Fibroblast of lung (primary cell): ENCODE results near the gene SLC37A1. TPM values are rescaled to one million over a fixed set of nuclear protein-coding genes. Genes with fewer than 3 reads are reported as not detected.

Experiments used
- DNase-seq, 2 donors: peaks; one replicate each; pipeline versions ENCODE4 v3.0.0 to v3.0.0-alpha.2; 2010; ENCODE audit warnings: low read depth in 2 of 2
- H2AFZ ChIP-seq: 2 replicates; pipeline ENCODE4 v1.5.1; 2012; ENCODE audit warnings: low read length, control low read depth, inconsistent platforms
- H3K27ac ChIP-seq: 2 replicates; pipeline ENCODE4 v1.5.1; 2011; ENCODE audit warnings: low read length, control low read depth; ENCODE audit not compliant: insufficient read depth
- H3K27me3 ChIP-seq: 2 replicates; pipeline ENCODE4 v1.5.1; 2011; ENCODE audit warnings: mild to moderate bottlenecking, low read length; ENCODE audit not compliant: control insufficient read depth, insufficient read depth
- H3K36me3 ChIP-seq: 2 replicates; pipeline ENCODE4 v1.5.1; 2011; ENCODE audit warnings: low read length; ENCODE audit not compliant: control insufficient read depth, insufficient read depth
- H3K4me1 ChIP-seq: 2 replicates; pipeline ENCODE4 v1.5.1; 2011; ENCODE audit warnings: low read length; ENCODE audit not compliant: control insufficient read depth, insufficient read depth; ENCODE audit errors: extremely low read depth
- H3K4me2 ChIP-seq: 2 replicates; pipeline ENCODE4 v1.5.1; 2011; ENCODE audit warnings: low read length, control low read depth; ENCODE audit not compliant: insufficient read depth; ENCODE audit errors: extremely low read depth
- H3K4me3 ChIP-seq, 4 experiments: fragments of 200-600 bp in 1 of 4; sonication (generic) in 1 of 4; replicated peaks in 1 of 4; 2 replicates each; pipeline ENCODE4 v1.5.1; 2011 to 2016; ENCODE audit warnings: low read length in 4 of 4, low read depth in 3 of 4, mild to moderate bottlenecking in 3 of 4, control low read depth in 2 of 4, inconsistent platforms in 1 of 4, mixed read lengths in 1 of 4; ENCODE audit not compliant: insufficient read depth in 1 of 4; ENCODE audit errors: control extremely low read depth in 1 of 4
- H3K79me2 ChIP-seq: 2 replicates; pipeline ENCODE4 v1.5.1; 2012; ENCODE audit warnings: mild to moderate bottlenecking, low read length, inconsistent platforms; ENCODE audit not compliant: control insufficient read depth, insufficient read depth
- H3K9ac ChIP-seq: 2 replicates; pipeline ENCODE4 v1.5.1; 2011; ENCODE audit warnings: mild to moderate bottlenecking, low read length, control low read depth; ENCODE audit not compliant: insufficient read depth
- H3K9me3 ChIP-seq: 2 replicates; pipeline ENCODE4 v1.5.1; 2012; ENCODE audit warnings: low read depth, low read length; ENCODE audit not compliant: control insufficient read depth, insufficient read depth
- H4K20me1 ChIP-seq: 2 replicates; pipeline ENCODE4 v1.5.1; 2011; ENCODE audit warnings: low read length; ENCODE audit not compliant: control insufficient read depth, insufficient read depth; ENCODE audit errors: extremely low read depth
- CTCF ChIP-seq, 2 donors: IDR thresholded peaks in 1 of 2; conservative IDR thresholded peaks in 1 of 2; 1 replicate in 1 of 2; 2 replicates in 1 of 2; pipeline ENCODE4 v1.5.1; 2011 to 2012; ENCODE audit warnings: low read length in 2 of 2, control low read depth in 1 of 2, inconsistent platforms in 1 of 2, low read depth in 1 of 2, mild to moderate bottlenecking in 1 of 2
- EZH2 ChIP-seq: IDR thresholded peaks from 2 replicates; pipeline ENCODE4 v1.5.1; 2012; ENCODE audit warnings: low read length, control low read depth, mild to moderate bottlenecking; ENCODE audit errors: missing control alignments
- polyA plus RNA-seq, 2 donors: library from polyadenylated mRNA; depleted of rRNA in 1 of 2; stranded (reverse) in 1 of 2; unstranded in 1 of 2; fragments of >200 nt; gene quantifications; 2 replicates each; pipeline ENCODE4 v1.2.1, GENCODE V29; 2011 to 2012; ENCODE audit warnings: missing spikeins in 1 of 2
- total RNA-seq: library from RNA; depleted of rRNA; stranded (reverse); fragments of >200 nt; gene quantifications from 2 replicates; pipeline ENCODE4 v1.2.1, GENCODE V29; 2014

Gene SLC37A1
- total and polyA plus RNA-seq, 2 donors (not counting 1 experiment from before 2014, with no cell fraction given), result 0.42 to 6.4 TPM

- no peak overlapping the region for H3K4me2 ChIP-seq
- H3K4me3 ChIP-seq, result no peak overlapping the region
- H3K9me3 ChIP-seq, result no peaks in the 10 kb centered on the region
- H3K4me1 ChIP-seq, result peaks cover 7% of the 10 kb centered on the region
- no peak overlapping the region for H2AFZ ChIP-seq
- H3K36me3 ChIP-seq, result no peaks in the 10 kb centered on the region
- no peaks in the 10 kb centered on the region for H3K27me3 ChIP-seq
- TF ChIP-seq EZH2, result no peak
- TF ChIP-seq CTCF (conservative IDR thresholded peaks at IDR 0.05 in 1 of 2, IDR thresholded peaks at IDR 0.05 in 1 of 2; ENCODE audit: low read depth in 1 of 2, low read length in 2 of 2), result no peak
- H3K27ac ChIP-seq, result no peak overlapping the region
- H3K9ac ChIP-seq, result no peak overlapping the region
- no peak for DNase-seq
- H3K79me2 ChIP-seq, result no peaks in the 10 kb centered on the region
- H4K20me1 ChIP-seq, result no peaks in the 10 kb centered on the region
Measured at GRCh38 chr21:42522771-42523170, 9.1 kb downstream of the SLC37A1 start.

GRCh38 chr21:42523211-42523610, 9.6 kb downstream of the SLC37A1 start:
- DNase-seq, result no peak
- H2AFZ ChIP-seq, result no peak overlapping the region
- H3K4me3 ChIP-seq, result no peak overlapping the region
- H3K27me3 ChIP-seq, result no peaks in the 10 kb centered on the region
- no peaks in the 10 kb centered on the region for H3K9me3 ChIP-seq
- H3K79me2 ChIP-seq, result no peaks in the 10 kb centered on the region
- H3K9ac ChIP-seq, result no peak overlapping the region
- no peaks in the 10 kb centered on the region for H4K20me1 ChIP-seq
- no peak overlapping the region for H3K27ac ChIP-seq
- peaks cover 7% of the 10 kb centered on the region for H3K4me1 ChIP-seq
- no peak overlapping the region for H3K4me2 ChIP-seq
- no peak for TF ChIP-seq EZH2
- TF ChIP-seq CTCF (conservative IDR thresholded peaks at IDR 0.05 in 1 of 2, IDR thresholded peaks at IDR 0.05 in 1 of 2; ENCODE audit: low read depth in 1 of 2, low read length in 2 of 2), result no peak
- no peaks in the 10 kb centered on the region for H3K36me3 ChIP-seq

- Histone ChIP-seq H3K4me2 (peak overlapping the region; percentile 75), H3K27me3 (no peaks in the 10 kb centered on the region), H3K36me3 (no peaks in the 10 kb centered on the region), H3K9ac (no peak overlapping the region), H2AFZ (no peak overlapping the region), H4K20me1 (no peaks in the 10 kb centered on the region), H3K9me3 (no peaks in the 10 kb centered on the region), H3K4me1 (peaks cover 7% of the 10 kb centered on the region), H3K4me3 (no peak overlapping the region), H3K79me2 (no peaks in the 10 kb centered on the region), H3K27ac (peak overlapping the region; percentile 60)
- TF ChIP-seq EZH2 (no peak), CTCF (conservative IDR thresholded peaks at IDR 0.05 in 1 of 2, IDR thresholded peaks at IDR 0.05 in 1 of 2; ENCODE audit: low read depth in 1 of 2, low read length in 2 of 2) (no peak)
- DNase-seq, result no peak
Measured at GRCh38 chr21:42523941-42524340, 10.3 kb downstream of the SLC37A1 start.
